Upper lobe of left lung (tissue), 4 donors: Measurements from ENCODE around the gene PRELP.
A peak's percentile ranks its signal among the peaks of the same experiment; 100 is the strongest.

Experiments used
- EP300 ChIP-seq, 4 donors: sonication (generic); formaldehyde crosslinking; IDR thresholded peaks; one replicate each; pipeline ENCODE4 v1.5.1; 2017; ENCODE audit warnings: antibody characterized with exemption in 4 of 4, control low read depth in 2 of 4
- POLR2A ChIP-seq, 4 donors: fragments of 450-650 bp; IDR thresholded peaks; one replicate each; pipeline ENCODE4 v1.5.1; 2016 to 2017; ENCODE audit warnings: antibody characterized with exemption in 4 of 4, mild to moderate bottlenecking in 2 of 4
- POLR2AphosphoS5 ChIP-seq, 2 donors: sonication (generic); formaldehyde crosslinking; IDR thresholded peaks; one replicate each; pipeline ENCODE4 v1.5.1; 2017; ENCODE audit warnings: antibody characterized with exemption in 2 of 2
- TF ChIP-seq, protein P1 (sequence below), 6 experiments: fragments of 450-650 bp in 4 of 6; fragments of 200-600 bp in 2 of 6; sonication (generic) in 2 of 6; IDR thresholded peaks; one replicate each; pipeline ENCODE4 v1.5.1; 2016 to 2019; ENCODE audit warnings: antibody characterized with exemption in 6 of 6

DNA sequence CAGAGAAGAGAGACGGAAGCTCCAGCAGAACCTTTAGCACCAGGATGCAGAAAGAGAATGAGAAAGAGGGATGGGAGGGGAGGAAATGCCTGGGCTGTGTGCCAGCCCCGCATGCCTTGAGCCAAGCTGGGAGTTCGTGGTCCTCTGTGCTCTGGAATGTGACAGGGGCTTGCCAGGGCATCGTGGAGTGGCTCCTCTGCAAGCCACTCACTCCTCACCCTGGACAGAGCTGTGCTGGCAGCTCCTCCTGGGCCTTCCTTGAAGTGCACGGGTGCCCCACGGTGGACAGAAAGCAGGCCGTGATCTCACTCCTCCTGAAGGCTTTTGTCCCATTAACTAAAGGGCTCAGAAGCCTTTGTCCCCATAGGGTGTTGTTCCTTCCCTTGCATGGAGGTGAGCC, 34.8 kb upstream of the PRELP start:
- TF ChIP-seq POLR2A (IDR thresholded peaks at IDR 0.05): no peak
- TF ChIP-seq, protein P1, sequence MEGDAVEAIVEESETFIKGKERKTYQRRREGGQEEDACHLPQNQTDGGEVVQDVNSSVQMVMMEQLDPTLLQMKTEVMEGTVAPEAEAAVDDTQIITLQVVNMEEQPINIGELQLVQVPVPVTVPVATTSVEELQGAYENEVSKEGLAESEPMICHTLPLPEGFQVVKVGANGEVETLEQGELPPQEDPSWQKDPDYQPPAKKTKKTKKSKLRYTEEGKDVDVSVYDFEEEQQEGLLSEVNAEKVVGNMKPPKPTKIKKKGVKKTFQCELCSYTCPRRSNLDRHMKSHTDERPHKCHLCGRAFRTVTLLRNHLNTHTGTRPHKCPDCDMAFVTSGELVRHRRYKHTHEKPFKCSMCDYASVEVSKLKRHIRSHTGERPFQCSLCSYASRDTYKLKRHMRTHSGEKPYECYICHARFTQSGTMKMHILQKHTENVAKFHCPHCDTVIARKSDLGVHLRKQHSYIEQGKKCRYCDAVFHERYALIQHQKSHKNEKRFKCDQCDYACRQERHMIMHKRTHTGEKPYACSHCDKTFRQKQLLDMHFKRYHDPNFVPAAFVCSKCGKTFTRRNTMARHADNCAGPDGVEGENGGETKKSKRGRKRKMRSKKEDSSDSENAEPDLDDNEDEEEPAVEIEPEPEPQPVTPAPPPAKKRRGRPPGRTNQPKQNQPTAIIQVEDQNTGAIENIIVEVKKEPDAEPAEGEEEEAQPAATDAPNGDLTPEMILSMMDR (IDR thresholded peaks at IDR 0.05): peak in 5 of 6 experiments; percentile 15 to 47 (median 40)
- TF ChIP-seq EP300 (IDR thresholded peaks at IDR 0.05): no peak
- no peak for TF ChIP-seq POLR2AphosphoS5 (IDR thresholded peaks at IDR 0.05)
